K562 (cell line): ENCODE measurements around the gene GAA. TPM values are rescaled to one million over a fixed set of nuclear protein-coding genes. Genes with fewer than 3 reads are reported as not detected.

Source experiments
- ATAC-seq: fragments of 200-7000 bp; cut with Tn5 transposase; 3 replicates; pipeline ENCODE4 v1.9.1; 2020; ENCODE audit warnings: moderate library complexity
- BruUV-seq: library from RNA; stranded (reverse); fragments of 400-500 nt; replicated peaks from 2 replicates; lab custom pipeline; 2021; lab: Mats Ljungman, UMichigan
- CTCF ChIA-PET: fragments of 300-600 bp; formaldehyde crosslinking; extraction: SDS; loops from one replicate; lab custom pipeline; 2021; ENCODE audit warnings: low intra/inter-chr PET ratio; lab: Yijun Ruan, JAX
- POLR2A ChIA-PET: fragments of 300-600, 350-650 bp; sonication (Branson Sonifier 250); formaldehyde crosslinking; extraction: SDS; loops from one replicate; lab custom pipeline; 2021; ENCODE audit warnings: antibody characterized with exemption, inconsistent platforms; lab: Yijun Ruan, JAX
- DNase-seq, 4 experiments: peaks; one replicate each; pipeline versions ENCODE4 v3.0.0 to v3.0.0-alpha.2; 2011 to 2018; ENCODE audit warnings: low spot score in 3 of 4, mixed read lengths in 3 of 4; ENCODE audit errors: extremely low read depth in 1 of 4
- FAIRE-seq: peaks from 2 replicates; lab custom pipeline; 2011; peaks lifted over from hg19 to GRCh38; lab: Jason Lieb, UNC
- H2AFZ ChIP-seq: 2 replicates; pipeline ENCODE4 v1.6.0; 2011; ENCODE audit warnings: low read depth, low read length, control low read depth, inconsistent platforms
- H3K27ac ChIP-seq: fragments of 200-600 bp; 3 replicates; pipeline ENCODE4 v1.8.0; 2011; ENCODE audit warnings: low read depth, mild to moderate bottlenecking, control low read depth, inconsistent platforms, low read length, moderate library complexity, mixed read lengths; ENCODE audit errors: extremely low read depth
- H3K27me3 ChIP-seq, 2 experiments: fragments of 300-600 bp in 1 of 2; 2 replicates in 1 of 2; 3 replicates in 1 of 2; pipeline versions ENCODE4 v1.6.0 to v1.8.0; 2011; ENCODE audit warnings: inconsistent platforms in 2 of 2, low read length in 2 of 2, mild to moderate bottlenecking in 1 of 2, mixed read lengths in 1 of 2, moderate library complexity in 1 of 2; ENCODE audit not compliant: control insufficient read depth in 2 of 2, insufficient read depth in 2 of 2
- H3K36me3 ChIP-seq: fragments of 300-600 bp; 3 replicates; pipeline ENCODE4 v1.8.0; 2011; ENCODE audit warnings: mild to moderate bottlenecking, low read length, inconsistent platforms; ENCODE audit not compliant: control insufficient read depth, insufficient read depth
- H3K4me1 ChIP-seq, 2 experiments: fragments of 200-600 bp in 1 of 2; replicated peaks in 1 of 2; 2 replicates in 1 of 2; 3 replicates in 1 of 2; pipeline versions ENCODE4 v1.5.1 to v1.8.0; 2011; ENCODE audit warnings: inconsistent platforms in 2 of 2, low read length in 2 of 2, mild to moderate bottlenecking in 1 of 2, mixed read lengths in 1 of 2, moderate library complexity in 1 of 2; ENCODE audit not compliant: control insufficient read depth in 2 of 2, insufficient read depth in 2 of 2
- H3K4me2 ChIP-seq: 2 replicates; pipeline ENCODE4 v1.6.1; 2011; ENCODE audit warnings: low read length, control low read depth, inconsistent platforms, mixed read lengths; ENCODE audit not compliant: insufficient read depth
- H3K4me3 ChIP-seq: fragments of 200-600 bp; sonication (generic), shearing (Covaris generic); 2 replicates; pipeline ENCODE4 v1.5.1; 2016; ENCODE audit warnings: control low read depth, inconsistent platforms
- H3K79me2 ChIP-seq: fragments of 200-600 bp; 3 replicates; pipeline ENCODE4 v1.8.0; 2011; ENCODE audit warnings: low read length, inconsistent platforms; ENCODE audit not compliant: control insufficient read depth, insufficient read depth
- H3K9ac ChIP-seq, 2 experiments: 2 replicates each; pipeline versions ENCODE4 v1.6.0 to v1.6.1; 2011; ENCODE audit warnings: low read depth in 2 of 2, low read length in 2 of 2, control low read depth in 1 of 2, inconsistent platforms in 1 of 2, mild to moderate bottlenecking in 1 of 2, mixed read lengths in 1 of 2; ENCODE audit not compliant: insufficient read depth in 1 of 2
- H3K9me1 ChIP-seq: one replicate; pipeline ENCODE4 v1.6.0; 2011; ENCODE audit warnings: inconsistent platforms, mild to moderate bottlenecking, low read length, moderate library complexity; ENCODE audit not compliant: control insufficient read depth, insufficient read depth
- H3K9me3 ChIP-seq: replicated peaks from 2 replicates; pipeline ENCODE4 v1.5.1; 2011; ENCODE audit warnings: low read depth, low read length, inconsistent platforms; ENCODE audit not compliant: control insufficient read depth, insufficient read depth
- H4K20me1 ChIP-seq: replicated peaks from 2 replicates; pipeline ENCODE4 v1.6.1; 2011; ENCODE audit warnings: low read length, inconsistent platforms, mixed read lengths; ENCODE audit not compliant: control insufficient read depth, insufficient read depth
- CSDE1 ChIP-seq, 2 experiments: fragments of 450-650 bp; IDR thresholded peaks; 2 replicates each; pipeline ENCODE4 v1.6.1; 2016; ENCODE audit warnings: mild to moderate bottlenecking in 1 of 2
- KDM1A ChIP-seq, 2 experiments: fragments of 450-650 bp; IDR thresholded peaks; 2 replicates each; pipeline ENCODE4 v1.6.1; 2016; ENCODE audit warnings: mild to moderate bottlenecking in 2 of 2
- KLF13 ChIP-seq: fragments of 450-650 bp; IDR thresholded peaks from 2 replicates; pipeline ENCODE4 v1.6.1; 2016; ENCODE audit warnings: missing genetic modification characterization, low read depth, mild to moderate bottlenecking, missing compliant biosample characterization, moderate library complexity, borderline replicate concordance
- MAZ ChIP-seq, 2 experiments: fragments of 450-650 bp in 1 of 2; sonication (generic) in 1 of 2; formaldehyde crosslinking; IDR thresholded peaks in 1 of 2; conservative IDR thresholded peaks in 1 of 2; 2 replicates each; pipeline versions ENCODE4 v1.4.0 to v1.5.0; 2020; ENCODE audit warnings: mild to moderate bottlenecking in 1 of 2, missing genetic modification reagents in 1 of 2
- MCM7 ChIP-seq, 2 experiments: fragments of 450-650 bp; IDR thresholded peaks; 2 replicates each; pipeline ENCODE4 v1.6.1; 2016 to 2018
- MTA1 ChIP-seq: fragments of 450-650 bp; IDR thresholded peaks from 2 replicates; pipeline ENCODE4 v1.6.1; 2017; ENCODE audit warnings: borderline replicate concordance
- POLR3G ChIP-seq: IDR thresholded peaks from 2 replicates; pipeline ENCODE4 v1.6.1; 2011; ENCODE audit not compliant: insufficient read length, insufficient replicate concordance; ENCODE audit errors: extremely low read depth
- TEAD2 ChIP-seq: fragments of 450-650 bp; IDR thresholded peaks from 2 replicates; pipeline ENCODE4 v1.6.1; 2016; ENCODE audit warnings: missing genetic modification characterization, control low read depth, missing compliant biosample characterization
- TSHZ1 ChIP-seq: fragments of 250-450 bp; sonication (Bioruptor Pico); IDR thresholded peaks from 2 replicates; pipeline ENCODE4 v1.4.0; 2020; ENCODE audit warnings: mild to moderate bottlenecking, moderate library complexity
- ZBTB34 ChIP-seq: fragments of 250-450 bp; sonication (Bioruptor Pico); IDR thresholded peaks from 2 replicates; pipeline ENCODE4 v1.8.0; 2021; ENCODE audit warnings: mild to moderate bottlenecking, moderate library complexity
- ZC3H11A ChIP-seq: IDR thresholded peaks from 2 replicates; pipeline ENCODE4 v1.6.1; 2012; ENCODE audit warnings: low read depth, low read length, improper control_type of control experiment
- ZNF316 ChIP-seq: fragments of 450-650 bp; IDR thresholded peaks from 2 replicates; pipeline ENCODE4 v1.6.1; 2016
- ZNF695 ChIP-seq: fragments of 450-650 bp; formaldehyde crosslinking; IDR thresholded peaks from 2 replicates; pipeline ENCODE4 v1.4.0; 2020; ENCODE audit warnings: mild to moderate bottlenecking, moderate library complexity
- WGBS: fragments of 100-300 bp; shearing (Covaris generic); methylation state at CpG from one replicate; pipeline ENCODE4 v1.1.6; 2016; ENCODE audit warnings: low coverage, mixed read lengths; ENCODE audit not compliant: insufficient coverage; ENCODE audit errors: missing lambda C conversion rate; 5-methylcytosine and 5-hydroxymethylcytosine counted together
- in situ Hi-C: fragments of 300-500 bp; cut with MboI; formaldehyde crosslinking; loops from 4 replicates; pipeline ENCODE4 v1.15.0; 2018; ENCODE audit warnings: inconsistent platforms, mixed read lengths
- intact Hi-C: fragments of 100-400 bp; cut with micrococcal nuclease; formaldehyde crosslinking; loops from 2 replicates; pipeline ENCODE4 v1.14.2; 2022
- polyA plus RNA-seq, 8 experiments: library from polyadenylated mRNA; depleted of rRNA in 4 of 8; stranded (reverse) in 5 of 8; unstranded in 3 of 8; fragments of >200 nt; fragmentation: Nextera tagmentation in 2 of 8; fragmentation: Illumina TruSeq in 1 of 8; extraction: Ambion mirVana in 2 of 8; extraction: Trizol in 1 of 8; gene quantifications; 2 replicates each; pipeline versions ENCODE4 v1.2.1 to v1.2.3, GENCODE V29; 2011 to 2014; ENCODE audit warnings: inconsistent platforms in 1 of 8, missing spikeins in 1 of 8
- total RNA-seq, 7 experiments: library from RNA; depleted of rRNA in 6 of 7; stranded (reverse); fragments of >200 nt in 6 of 7; fragmentation: Illumina TruSeq in 2 of 7; extraction: Trizol in 2 of 7; gene quantifications; 2 replicates each; pipeline versions ENCODE4 v1.2.1 to v1.2.3, GENCODE V29; 2011 to 2021; ENCODE audit warnings: low replicate concordance in 1 of 7

The GAA gene
- total and polyA plus RNA-seq, 9 of the 15 experiments (the other 6 are each of a cell fraction or from before 2014, with no cell fraction given), result 0.15 to 6.4 (median 1.7) TPM

- intact Hi-C loops, result no loop called here
- WGBS, result 34% methylated on average over 3 of the region's 3 CpGs
- in situ Hi-C loops, result no loop called here
- Histone ChIP-seq H3K4me1 (peaks cover 2 to 10% of the 10 kb centered on the region in 2 experiments; a peak in 4 of 5 replicates), H3K4me2 (no peak overlapping the region; the same call in 1 of the 2 replicates), H3K9me1 (no peaks in the 10 kb centered on the region), H3K36me3 (no peaks in the 10 kb centered on the region), H4K20me1 (no peaks in the 10 kb centered on the region), H3K79me2 (peaks cover 3% of the 10 kb centered on the region; the same call in 2 of the 3 replicates), H3K9ac (no peak overlapping the region), H3K4me3 (no peak overlapping the region), H3K27ac (no peak overlapping the region), H3K9me3 (peaks cover 3% of the 10 kb centered on the region; the same call in 1 of the 2 replicates), H2AFZ (peak overlapping the region; percentile 71), H3K27me3 (no peaks in the 10 kb centered on the region)
- FAIRE-seq (no peak), DNase-seq (no peak), ATAC-seq (no peak)
- TF ChIP-seq TEAD2 (tag), result no peak
- TF ChIP-seq MTA1, result no peak
- TF ChIP-seq ZC3H11A, result no peak
- TF ChIP-seq ZNF316, result no peak
- no peak for TF ChIP-seq KLF13
- no peak for TF ChIP-seq MCM7 (IDR thresholded peaks at IDR 0.05)
- TF ChIP-seq ZNF695, result no peak
- no peak for TF ChIP-seq MAZ (CRISPR knock-in tag; conservative IDR thresholded peaks at IDR 0.05 in 1 of 2, IDR thresholded peaks at IDR 0.05 in 1 of 2)
- no peak for TF ChIP-seq POLR3G
- no peak for TF ChIP-seq CSDE1 (IDR thresholded peaks at IDR 0.05)
- TF ChIP-seq ZBTB34 (CRISPR knock-in tag), result no peak
- no peak for TF ChIP-seq KDM1A (IDR thresholded peaks at IDR 0.05)
- TF ChIP-seq TSHZ1, result no peak
- BruUV-seq, result no TSS peak
- CTCF ChIA-PET, result no interaction called here
- POLR2A ChIA-PET, result interaction anchor here (0.6 kb wide), 2 partner anchors 18 to 1409 kb away, joined by 3 to 5 read pairs; no protein-coding TSS in a partner anchor
These were observed 51.6 kb downstream of the GAA start for GRCh38 chr17:80153004-80153403.
